Measurements from ENCODE around the gene KCNIP2.

The KCNIP2 gene

DNA sequence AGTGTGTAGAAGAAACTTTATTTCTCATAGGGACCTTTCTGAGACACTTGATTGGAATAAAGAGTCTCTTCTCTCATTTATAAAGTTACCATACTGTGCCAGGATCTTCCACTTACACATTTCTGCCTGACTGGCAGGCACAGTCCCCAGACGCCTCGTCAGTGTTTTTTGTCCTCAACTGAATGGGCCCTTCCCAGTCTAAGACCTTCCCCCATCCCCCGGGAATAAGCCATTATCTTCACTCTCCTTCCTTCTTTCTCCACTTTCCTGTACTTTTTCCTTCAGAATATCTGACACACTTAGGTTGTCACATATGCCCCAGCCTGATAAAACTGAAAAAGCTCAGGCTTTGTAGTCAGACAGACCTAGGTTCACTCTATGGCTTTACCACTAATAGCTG lies 35.3 kb upstream of the KCNIP2 start:
- Histone ChIP-seq H3K9ac (ENCODE audit: low read length) (no peak overlapping the region), H3K36me3 (ENCODE audit: control insufficient read depth, low read depth, low read length) (no peaks in the 10 kb centered on the region), H3K27ac (ENCODE audit: low read length) (no peak overlapping the region), H3K4me3 (ENCODE audit: low read length) (no peak overlapping the region), H3K4me1 (ENCODE audit: control insufficient read depth, low read depth, low read length) (peaks cover 6% of the 10 kb centered on the region), H3K9me3 (ENCODE audit: control insufficient read depth, low read depth, low read length) (no peaks in the 10 kb centered on the region), H3K27me3 (ENCODE audit: control insufficient read depth, insufficient read depth, low read length) (no peaks in the 10 kb centered on the region)

DNA sequence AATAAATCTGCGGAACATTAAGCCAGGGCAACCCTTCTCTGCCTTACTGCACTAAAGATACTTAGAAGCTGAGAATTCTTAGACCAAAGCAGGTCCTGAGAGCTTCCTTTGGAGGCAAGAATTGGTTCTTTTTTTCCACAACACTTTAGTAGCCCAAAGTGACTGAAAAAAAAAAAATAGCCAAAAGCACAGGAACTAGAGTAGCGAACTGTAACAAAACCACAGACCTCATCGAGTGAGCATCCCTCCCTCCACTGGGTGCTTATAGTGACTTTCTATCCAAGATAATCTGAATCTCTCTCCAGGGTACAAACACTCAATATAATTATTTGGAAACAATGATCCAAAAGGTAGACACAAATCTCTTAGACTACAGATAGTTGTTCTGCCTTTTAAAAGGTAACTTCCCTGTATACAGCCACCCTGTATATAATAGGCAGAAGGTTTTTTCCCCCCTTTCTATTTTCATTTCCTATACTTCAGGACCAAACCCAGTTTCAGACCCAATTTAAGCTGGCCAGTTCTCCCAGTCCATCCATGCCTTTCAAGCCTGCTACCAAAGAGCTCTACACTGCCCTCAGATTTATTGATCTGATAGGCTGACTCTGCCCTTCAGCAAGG lies 31.6 kb upstream of the KCNIP2 start:
- H3K4me3 ChIP-seq (ENCODE audit: low read length): no peak overlapping the region
- H3K9me3 ChIP-seq (ENCODE audit: control insufficient read depth, low read depth, low read length): no peaks in the 10 kb centered on the region
- H3K4me1 ChIP-seq (ENCODE audit: control insufficient read depth, low read depth, low read length): peaks cover 6% of the 10 kb centered on the region
- H3K36me3 ChIP-seq (ENCODE audit: control insufficient read depth, low read depth, low read length): no peaks in the 10 kb centered on the region
- no peak overlapping the region for H3K27ac ChIP-seq (ENCODE audit: low read length)
- H3K27me3 ChIP-seq (ENCODE audit: control insufficient read depth, insufficient read depth, low read length): no peaks in the 10 kb centered on the region
- H3K9ac ChIP-seq (ENCODE audit: low read length): no peak overlapping the region

DNA sequence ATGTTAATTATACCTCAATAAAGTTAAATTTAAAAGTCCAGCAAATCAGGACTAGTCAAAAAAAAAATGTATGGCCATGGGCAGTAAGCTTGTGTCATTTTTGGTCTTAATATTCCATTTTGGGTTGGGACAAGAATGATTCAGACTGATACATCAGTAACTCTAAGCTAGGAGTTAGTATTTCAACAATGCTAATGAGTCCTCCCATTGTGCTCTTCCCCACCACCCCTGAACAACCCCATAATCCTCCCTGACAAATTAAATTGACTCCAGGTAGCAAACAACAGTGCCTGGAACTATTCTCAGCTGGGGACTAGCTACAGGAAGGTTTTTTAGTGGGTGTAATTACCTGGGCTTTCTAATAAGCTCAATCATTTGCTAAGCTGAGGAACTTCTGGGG lies 30.7 kb upstream of the KCNIP2 start:
- no peaks in the 10 kb centered on the region for H3K27me3 ChIP-seq (ENCODE audit: control insufficient read depth, insufficient read depth, low read length)
- no peaks in the 10 kb centered on the region for H3K36me3 ChIP-seq (ENCODE audit: control insufficient read depth, low read depth, low read length)
- H3K9me3 ChIP-seq (ENCODE audit: control insufficient read depth, low read depth, low read length): no peaks in the 10 kb centered on the region
- H3K9ac ChIP-seq (ENCODE audit: low read length): no peak overlapping the region
- no peak overlapping the region for H3K4me3 ChIP-seq (ENCODE audit: low read length)
- no peak overlapping the region for H3K27ac ChIP-seq (ENCODE audit: low read length)
- H3K4me1 ChIP-seq (ENCODE audit: control insufficient read depth, low read depth, low read length): peaks cover 6% of the 10 kb centered on the region

DNA sequence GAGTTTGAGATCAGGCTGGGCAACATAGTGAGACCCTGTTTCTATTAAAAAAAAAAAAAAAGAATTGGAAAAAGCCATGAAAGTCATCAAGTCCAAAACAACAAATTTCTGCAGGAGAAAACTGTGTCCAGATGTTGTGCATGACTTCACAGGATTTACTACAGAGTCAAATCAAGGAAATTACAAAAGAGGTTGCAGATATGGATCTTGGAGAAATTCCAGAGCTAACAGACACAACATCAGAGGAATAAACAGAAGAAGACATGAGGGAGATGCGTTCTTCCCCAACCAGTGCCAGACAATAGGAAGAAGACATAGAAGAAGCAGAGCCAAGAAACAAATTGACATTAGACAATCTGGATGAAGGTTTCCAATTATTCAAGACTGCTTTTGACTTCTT lies 24.3 kb upstream of the KCNIP2 start:
- no peaks in the 10 kb centered on the region for H3K4me1 ChIP-seq (ENCODE audit: control insufficient read depth, low read depth, low read length)
- no peak overlapping the region for H3K27ac ChIP-seq (ENCODE audit: low read length)
- no peaks in the 10 kb centered on the region for H3K27me3 ChIP-seq (ENCODE audit: control insufficient read depth, insufficient read depth, low read length)
- no peaks in the 10 kb centered on the region for H3K9me3 ChIP-seq (ENCODE audit: control insufficient read depth, low read depth, low read length)
- H3K9ac ChIP-seq (ENCODE audit: low read length): no peak overlapping the region
- no peak overlapping the region for H3K4me3 ChIP-seq (ENCODE audit: low read length)
- H3K36me3 ChIP-seq (ENCODE audit: control insufficient read depth, low read depth, low read length): no peaks in the 10 kb centered on the region

- Histone ChIP-seq H3K36me3 (ENCODE audit: control insufficient read depth, low read depth, low read length) (no peaks in the 10 kb centered on the region), H3K9ac (ENCODE audit: low read length) (no peak overlapping the region), H3K9me3 (ENCODE audit: control insufficient read depth, low read depth, low read length) (peaks cover 10% of the 10 kb centered on the region), H3K27me3 (ENCODE audit: control insufficient read depth, insufficient read depth, low read length) (no peaks in the 10 kb centered on the region), H3K4me3 (ENCODE audit: low read length) (no peak overlapping the region), H3K4me1 (ENCODE audit: control insufficient read depth, low read depth, low read length) (no peaks in the 10 kb centered on the region), H3K27ac (ENCODE audit: low read length) (no peak overlapping the region)
Measured at GRCh38 chr10:101859530-101859929, 15.9 kb upstream of the KCNIP2 start.

GRCh38 chr10:101858723-101859500 lies 15.3 kb upstream of the KCNIP2 start:
- no peak overlapping the region for H3K9ac ChIP-seq (ENCODE audit: low read length)
- peaks cover 10% of the 10 kb centered on the region for H3K9me3 ChIP-seq (ENCODE audit: control insufficient read depth, low read depth, low read length)
- no peaks in the 10 kb centered on the region for H3K4me1 ChIP-seq (ENCODE audit: control insufficient read depth, low read depth, low read length)
- H3K36me3 ChIP-seq (ENCODE audit: control insufficient read depth, low read depth, low read length): no peaks in the 10 kb centered on the region
- no peak overlapping the region for H3K27ac ChIP-seq (ENCODE audit: low read length)
- H3K4me3 ChIP-seq (ENCODE audit: low read length): no peak overlapping the region
- H3K27me3 ChIP-seq (ENCODE audit: control insufficient read depth, insufficient read depth, low read length): no peaks in the 10 kb centered on the region

DNA sequence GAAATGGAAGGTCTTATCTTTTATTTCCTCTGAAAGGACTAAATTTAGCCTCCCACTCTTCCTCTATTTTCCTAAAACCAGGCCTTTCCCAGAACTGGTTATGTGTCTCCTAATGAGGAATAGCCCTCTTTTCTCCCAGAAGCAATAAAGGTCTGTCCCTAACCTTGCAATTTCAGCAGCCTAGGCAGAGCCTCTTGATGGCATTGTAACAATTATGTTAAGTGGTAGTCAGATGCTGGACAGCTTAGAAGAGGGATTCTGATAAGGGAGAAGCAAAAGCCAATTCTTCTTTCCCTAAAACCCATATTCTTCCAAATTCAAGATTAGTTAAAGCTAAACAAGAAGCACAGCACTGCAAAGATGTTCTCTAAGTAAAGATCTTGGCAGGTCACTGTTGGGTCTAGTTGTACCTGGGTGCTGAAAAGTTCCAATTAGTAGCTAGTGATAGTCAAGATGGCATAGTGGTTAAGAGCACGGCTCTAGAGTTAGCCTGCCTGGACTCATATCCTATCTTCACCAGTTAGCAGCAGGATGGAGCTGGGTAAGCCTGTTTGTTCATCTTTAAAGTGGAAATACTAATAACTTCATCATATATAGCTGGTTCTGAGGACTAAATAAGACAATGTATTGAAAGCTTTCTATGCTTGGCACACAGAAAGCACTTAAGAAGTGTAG lies 14.3 kb upstream of the KCNIP2 start:
- Histone ChIP-seq H3K9ac (ENCODE audit: low read length) (no peak overlapping the region), H3K27ac (ENCODE audit: low read length) (no peak overlapping the region), H3K9me3 (ENCODE audit: control insufficient read depth, low read depth, low read length) (peaks cover 10% of the 10 kb centered on the region), H3K36me3 (ENCODE audit: control insufficient read depth, low read depth, low read length) (no peaks in the 10 kb centered on the region), H3K27me3 (ENCODE audit: control insufficient read depth, insufficient read depth, low read length) (no peaks in the 10 kb centered on the region), H3K4me1 (ENCODE audit: control insufficient read depth, low read depth, low read length) (no peaks in the 10 kb centered on the region), H3K4me3 (ENCODE audit: low read length) (no peak overlapping the region)

GRCh38 chr10:101856626-101857025 lies 13.0 kb upstream of the KCNIP2 start:
- H3K9ac ChIP-seq (ENCODE audit: low read length): no peak overlapping the region
- H3K36me3 ChIP-seq (ENCODE audit: control insufficient read depth, low read depth, low read length): no peaks in the 10 kb centered on the region
- no peaks in the 10 kb centered on the region for H3K27me3 ChIP-seq (ENCODE audit: control insufficient read depth, insufficient read depth, low read length)
- H3K4me3 ChIP-seq (ENCODE audit: low read length): no peak overlapping the region
- H3K9me3 ChIP-seq (ENCODE audit: control insufficient read depth, low read depth, low read length): peaks cover 10% of the 10 kb centered on the region
- no peak overlapping the region for H3K27ac ChIP-seq (ENCODE audit: low read length)
- no peaks in the 10 kb centered on the region for H3K4me1 ChIP-seq (ENCODE audit: control insufficient read depth, low read depth, low read length)

DNA sequence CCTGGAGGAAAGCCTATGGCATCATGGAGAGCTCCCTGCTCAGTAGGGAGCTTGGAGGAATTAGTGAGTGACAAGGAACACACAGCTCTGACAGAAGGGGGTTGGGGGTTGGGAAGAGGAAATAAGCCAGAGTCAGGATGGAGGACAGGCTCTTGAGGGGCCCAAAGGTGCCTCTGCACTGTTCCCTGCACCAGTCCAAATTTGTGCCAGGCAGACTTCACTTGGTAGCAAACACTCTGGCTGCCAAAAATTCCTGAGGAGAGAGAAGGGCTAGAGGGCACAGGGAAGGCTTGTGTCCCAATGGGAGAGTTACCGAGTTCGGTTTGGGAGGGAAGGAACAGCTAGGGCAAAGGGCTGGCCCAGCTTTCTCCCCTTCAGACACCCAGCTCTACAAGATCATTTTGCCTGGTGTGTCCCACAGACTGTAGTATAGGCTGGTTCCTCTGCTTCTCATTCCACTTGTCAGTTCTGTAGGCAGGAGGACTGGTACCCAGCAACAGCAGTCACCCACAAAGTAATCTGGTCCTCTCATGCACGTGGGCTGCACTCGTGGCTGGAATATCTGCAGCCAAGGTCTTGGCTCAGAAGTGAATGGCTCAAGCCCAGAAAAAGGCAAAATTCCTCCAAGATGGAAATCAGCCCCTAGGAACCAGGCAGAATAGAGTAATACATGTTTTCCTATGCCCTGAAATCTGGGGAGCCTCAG lies 8.0 kb upstream of the KCNIP2 start:
- no peaks in the 10 kb centered on the region for H3K36me3 ChIP-seq (ENCODE audit: control insufficient read depth, low read depth, low read length)
- H3K4me3 ChIP-seq (ENCODE audit: low read length): no peak overlapping the region
- no peaks in the 10 kb centered on the region for H3K9me3 ChIP-seq (ENCODE audit: control insufficient read depth, low read depth, low read length)
- H3K27me3 ChIP-seq (ENCODE audit: control insufficient read depth, insufficient read depth, low read length): no peaks in the 10 kb centered on the region
- no peaks in the 10 kb centered on the region for H3K4me1 ChIP-seq (ENCODE audit: control insufficient read depth, low read depth, low read length)
- H3K27ac ChIP-seq (ENCODE audit: low read length): no peak overlapping the region
- no peak overlapping the region for H3K9ac ChIP-seq (ENCODE audit: low read length)

DNA sequence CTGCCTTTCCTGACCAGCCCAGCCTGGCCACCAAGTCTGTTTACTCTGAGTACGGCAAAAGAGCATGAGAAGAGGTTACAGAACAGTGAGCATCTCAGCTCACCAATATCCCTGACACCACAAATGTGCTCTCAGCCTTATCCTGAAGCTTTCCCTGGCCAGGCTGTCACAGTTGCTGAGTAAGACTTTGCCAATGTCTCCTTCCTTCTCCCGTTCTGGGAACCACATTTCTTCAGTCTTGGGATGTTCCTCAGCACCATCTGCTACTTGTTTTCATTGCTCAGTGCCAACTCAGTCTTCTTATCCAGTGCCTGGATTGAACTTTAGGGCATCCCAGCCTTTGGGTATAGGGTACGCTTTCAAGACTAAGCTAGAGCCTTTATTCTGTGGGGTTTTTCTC lies 7.1 kb upstream of the KCNIP2 start:
- H3K4me3 ChIP-seq (ENCODE audit: low read length): no peak overlapping the region
- H3K27me3 ChIP-seq (ENCODE audit: control insufficient read depth, insufficient read depth, low read length): no peaks in the 10 kb centered on the region
- no peak overlapping the region for H3K27ac ChIP-seq (ENCODE audit: low read length)
- no peaks in the 10 kb centered on the region for H3K4me1 ChIP-seq (ENCODE audit: control insufficient read depth, low read depth, low read length)
- no peaks in the 10 kb centered on the region for H3K36me3 ChIP-seq (ENCODE audit: control insufficient read depth, low read depth, low read length)
- no peak overlapping the region for H3K9ac ChIP-seq (ENCODE audit: low read length)
- no peaks in the 10 kb centered on the region for H3K9me3 ChIP-seq (ENCODE audit: control insufficient read depth, low read depth, low read length)

GRCh38 chr10:101848894-101849351 lies 5.3 kb upstream of the KCNIP2 start:
- no peak overlapping the region for H3K27ac ChIP-seq (ENCODE audit: low read length)
- no peaks in the 10 kb centered on the region for H3K27me3 ChIP-seq (ENCODE audit: control insufficient read depth, insufficient read depth, low read length)
- peaks cover 4% of the 10 kb centered on the region for H3K4me1 ChIP-seq (ENCODE audit: control insufficient read depth, low read depth, low read length)
- no peak overlapping the region for H3K4me3 ChIP-seq (ENCODE audit: low read length)
- H3K9ac ChIP-seq (ENCODE audit: low read length): no peak overlapping the region
- H3K36me3 ChIP-seq (ENCODE audit: control insufficient read depth, low read depth, low read length): no peaks in the 10 kb centered on the region
- H3K9me3 ChIP-seq (ENCODE audit: control insufficient read depth, low read depth, low read length): no peaks in the 10 kb centered on the region

All from iPS-18a (cell line).